Ovary (tissue), 9 donors: ENCODE data around the gene FAM53A. TPM values are rescaled to one million over a fixed set of nuclear protein-coding genes. Genes with fewer than 3 reads are reported as not detected.
A peak's percentile ranks its signal among the peaks of the same experiment; 100 is the strongest.

Source experiments
- DNase-seq, 5 donors: peaks; one replicate each; pipeline ENCODE4 v3.0.0-alpha.2; 2019 to 2020
- H3K27ac ChIP-seq, 2 donors: fragments of 200-600 bp; one replicate each; pipeline versions ENCODE4 v1.5.1 to v1.8.0; 2019 to 2022
- H3K27me3 ChIP-seq: fragments of 200-600 bp; one replicate; pipeline ENCODE4 v1.8.0; 2022
- H3K36me3 ChIP-seq: fragments of 200-600 bp; sonication (generic); one replicate; pipeline ENCODE4 v1.5.1; 2019
- H3K4me1 ChIP-seq: one replicate; pipeline ENCODE4 v1.8.1; 2013; ENCODE audit warnings: mild to moderate bottlenecking, moderate library complexity; ENCODE audit not compliant: insufficient read depth
- H3K4me3 ChIP-seq: fragments of 200-600 bp; sonication (generic); one replicate; pipeline ENCODE4 v1.5.1; 2017
- H3K9me3 ChIP-seq, 2 donors: fragments of 200-600 bp in 1 of 2; sonication (generic) in 1 of 2; one replicate each; pipeline versions ENCODE4 v1.5.1 to v1.8.1; 2013 to 2019; ENCODE audit warnings: mild to moderate bottlenecking in 1 of 2, moderate library complexity in 1 of 2
- CTCF ChIP-seq, 3 donors: fragments of 450-650 bp in 2 of 3; fragments of 200-600 bp in 1 of 3; IDR thresholded peaks; one replicate each; pipeline versions ENCODE4 v1.5.1 to v1.8.0; 2016 to 2022; ENCODE audit warnings: antibody characterized with exemption in 3 of 3, mild to moderate bottlenecking in 1 of 3
- EP300 ChIP-seq: sonication (generic); formaldehyde crosslinking; IDR thresholded peaks from one replicate; pipeline ENCODE4 v1.6.1; 2017; ENCODE audit warnings: antibody characterized with exemption
- POLR2A ChIP-seq: fragments of 450-650 bp; IDR thresholded peaks from one replicate; pipeline ENCODE4 v1.6.1; 2017; ENCODE audit warnings: antibody characterized with exemption, mild to moderate bottlenecking, moderate library complexity
- whole genome bisulfite sequencing, 3 donors: extraction: QIAGEN DNeasy Blood & Tissue Kit in 1 of 3; methylation state at CpG; one replicate each; pipeline versions ENCODE4 v1.1.5 to v1.1.7; 2013 to 2017; 5-methylcytosine and 5-hydroxymethylcytosine counted together
- intact Hi-C, 4 donors: fragments of 100-400 bp; cut with DNase I; formaldehyde crosslinking; loops; one replicate each; pipeline versions ENCODE4 v1.11.0 to v1.15.1; 2022 to 2023
- polyA plus RNA-seq, 2 donors: library from polyadenylated mRNA; stranded (reverse); fragments of 200-250 nt in 1 of 2; fragments of 350-450 nt in 1 of 2; fragmentation: Illumina TruSeq in 1 of 2; extraction: RNeasy Lipid Tissue Mini Kit (QIAGEN cat#74804) in 1 of 2; gene quantifications; one replicate each; pipeline ENCODE4 v1.2.3, GENCODE V29; 2013 to 2014
- total RNA-seq, 7 donors: library from RNA; depleted of rRNA in 2 of 7; stranded (reverse); fragments of >200 nt in 2 of 7; fragmentation: NEBNext Ultra II Directional in 3 of 7; extraction: Animal tissue kit (Norgen Biotek cat#: 25700) in 3 of 7; gene quantifications; one replicate each; pipeline versions ENCODE4 v1.1.0 to v1.2.4, GENCODE V29; 2016 to 2023
- donor health status: DM: no; HTN: no; CAD: no; lungs with moderate emphysema.
- donor health status: DM: no; HTN: no; CAD: no.
- donor health status: Bipolar disorder and iron deficiency.
- donor health status: DM: yes; HTN: yes; CAD: no.
- donor health status: DM: no; HTN: no; CAD: no.
- donor health status: DM: yes; HTN: yes; CAD: no.

The FAM53A gene
- total and polyA plus RNA-seq, 9 donors = 0.32 to 5.1 (median 2.4) TPM

- H3K4me1 ChIP-seq = no peaks in the 10 kb centered on the region
- no peaks in the 10 kb centered on the region for H3K36me3 ChIP-seq
- WGBS, 3 donors = 75 to 82% (median 77%) methylated on average over 24 of the region's 24 CpGs
- H3K27ac ChIP-seq = no peak overlapping the region
- peaks cover 0 to 6% of the 10 kb centered on the region in 2 donors for H3K9me3 ChIP-seq
- H3K27me3 ChIP-seq = no peaks in the 10 kb centered on the region
- TF ChIP-seq CTCF (IDR thresholded peaks at IDR 0.05) (no peak), POLR2A (no peak), EP300 (no peak)
- DNase-seq = peak in 2 of 5 donors; percentile 14 to 27
- intact Hi-C loops = no loop called here
- no peak overlapping the region for H3K4me3 ChIP-seq
These were observed 89.0 kb downstream of the FAM53A start for GRCh38 chr4:1594871-1595788.

- no peak overlapping the region for H3K4me3 ChIP-seq
- 20 to 38% (median 27%) methylated on average over 23 of the region's 23 CpGs for WGBS, 3 donors
- no peaks in the 10 kb centered on the region for H3K27me3 ChIP-seq
- H3K27ac ChIP-seq = no peak overlapping the region
- no peaks in the 10 kb centered on the region for H3K36me3 ChIP-seq
- peaks cover 0 to 6% of the 10 kb centered on the region in 2 donors for H3K9me3 ChIP-seq
- peak in 2 of 5 donors; percentile 4 to 13 for DNase-seq
- TF ChIP-seq CTCF (IDR thresholded peaks at IDR 0.05) = no peak
- TF ChIP-seq POLR2A = no peak
- TF ChIP-seq EP300 = no peak
- H3K4me1 ChIP-seq = no peaks in the 10 kb centered on the region
- intact Hi-C loops = no loop called here
These were observed 90.2 kb downstream of the FAM53A start for GRCh38 chr4:1593881-1594345.

GRCh38 chr4:1593458-1593857 lies 90.7 kb downstream of the FAM53A start:
- no peaks in the 10 kb centered on the region for H3K27me3 ChIP-seq
- DNase-seq = peak in 2 of 5 donors; percentile 6 to 10

More at GRCh38 chr4:1593458-1593857, 90.7 kb downstream of the FAM53A start:
- intact Hi-C loops = no loop called here
- no peaks in the 10 kb centered on the region for H3K36me3 ChIP-seq
- WGBS, 3 donors = 29 to 33% (median 30%) methylated on average over 19 of the region's 19 CpGs
- no peak overlapping the region for H3K4me3 ChIP-seq
- H3K27ac ChIP-seq = no peak overlapping the region
- peaks cover 0 to 6% of the 10 kb centered on the region in 2 donors for H3K9me3 ChIP-seq
- H3K4me1 ChIP-seq = no peaks in the 10 kb centered on the region
- no peak for TF ChIP-seq POLR2A
- TF ChIP-seq CTCF (IDR thresholded peaks at IDR 0.05) = no peak
- TF ChIP-seq EP300 = no peak
